GM12872 (cell line): ENCODE results near the gene SLC45A1.

Experiments
- CTCF ChIP-seq: IDR thresholded peaks from 3 replicates; pipeline ENCODE4 v1.5.1; 2011; ENCODE audit warnings: low read depth, mild to moderate bottlenecking, low read length, moderate library complexity; ENCODE audit not compliant: insufficient read depth

The SLC45A1 gene

GRCh38 chr1:8323706-8324105 is 5.8 kb downstream of the SLC45A1 start:
- no peak for TF ChIP-seq CTCF

- no peak for TF ChIP-seq CTCF
Observed at GRCh38 chr1:8324176-8324810, 6.4 kb downstream of the SLC45A1 start.

- TF ChIP-seq CTCF, result no peak
Observed at GRCh38 chr1:8325771-8326170, 7.9 kb downstream of the SLC45A1 start.

GRCh38 chr1:8326265-8326664 is 8.4 kb downstream of the SLC45A1 start:
- TF ChIP-seq CTCF, result no peak

- no peak for TF ChIP-seq CTCF
Observed at GRCh38 chr1:8328271-8328670, 10.4 kb downstream of the SLC45A1 start.

- TF ChIP-seq CTCF, result no peak
Observed at GRCh38 chr1:8329439-8329838, 11.5 kb downstream of the SLC45A1 start.

GRCh38 chr1:8329858-8330257 is 11.9 kb downstream of the SLC45A1 start:
- no peak for TF ChIP-seq CTCF
